H4 (cell line): Measurements from ENCODE around the gene AGR2. TPM values are rescaled to one million over a fixed set of nuclear protein-coding genes. Genes with fewer than 3 reads are reported as not detected.

Source experiments
- total RNA-seq: library from RNA; depleted of rRNA; stranded (reverse); fragments of >200 nt; shearing (Covaris generic); gene quantifications from 2 replicates; pipeline ENCODE4 v1.2.3, GENCODE V29; 2014; rRNA removed

Gene AGR2
- total RNA-seq, 1 experiment from 2014 or later = not detected

Other genes with a start within 250 kb of the AGR2 start
- 46.8 and 56.6 TPM in 2 replicates for gene ANKMY2, start 159.2 kb downstream of the AGR2 start, total RNA-seq
- 265 and 341 TPM in 2 replicates for gene BZW2, start 158.8 kb downstream of the AGR2 start, total RNA-seq
- gene TSPAN13, start 51.2 kb downstream of the AGR2 start, total RNA-seq = 55.0 and 80.5 TPM in 2 replicates
- not detected in 2 replicates for gene AGR3, start 77.0 kb upstream of the AGR2 start, total RNA-seq